Activated CD4-positive, CD25-positive, alpha-beta regulatory T cell treated with anti-CD3 and anti-CD28 coated beads, Interleukin-2, amount 50 U/mL, for 16 hours (primary cell): Measurements from ENCODE around the gene FOXC1.

Experiments used
- DNase-seq: peaks from one replicate; pipeline ENCODE4 v3.0.0-alpha.2; 2020; ENCODE audit warnings: low read depth, low spot score

Gene FOXC1

DNA sequence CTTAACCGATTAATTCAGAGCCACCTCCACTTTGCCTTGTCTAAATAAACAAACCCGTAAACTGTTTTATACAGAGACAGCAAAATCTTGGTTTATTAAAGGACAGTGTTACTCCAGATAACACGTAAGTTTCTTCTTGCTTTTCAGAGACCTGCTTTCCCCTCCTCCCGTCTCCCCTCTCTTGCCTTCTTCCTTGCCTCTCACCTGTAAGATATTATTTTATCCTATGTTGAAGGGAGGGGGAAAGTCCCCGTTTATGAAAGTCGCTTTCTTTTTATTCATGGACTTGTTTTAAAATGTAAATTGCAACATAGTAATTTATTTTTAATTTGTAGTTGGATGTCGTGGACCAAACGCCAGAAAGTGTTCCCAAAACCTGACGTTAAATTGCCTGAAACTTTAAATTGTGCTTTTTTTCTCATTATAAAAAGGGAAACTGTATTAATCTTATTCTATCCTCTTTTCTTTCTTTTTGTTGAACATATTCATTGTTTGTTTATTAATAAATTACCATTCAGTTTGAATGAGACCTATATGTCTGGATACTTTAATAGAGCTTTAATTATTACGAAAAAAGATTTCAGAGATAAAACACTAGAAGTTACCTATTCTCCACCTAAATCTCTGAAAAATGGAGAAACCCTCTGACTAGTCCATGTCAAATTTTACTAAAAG lies 2.7 kb downstream of the FOXC1 start:
- DNase-seq: no peak

DNA sequence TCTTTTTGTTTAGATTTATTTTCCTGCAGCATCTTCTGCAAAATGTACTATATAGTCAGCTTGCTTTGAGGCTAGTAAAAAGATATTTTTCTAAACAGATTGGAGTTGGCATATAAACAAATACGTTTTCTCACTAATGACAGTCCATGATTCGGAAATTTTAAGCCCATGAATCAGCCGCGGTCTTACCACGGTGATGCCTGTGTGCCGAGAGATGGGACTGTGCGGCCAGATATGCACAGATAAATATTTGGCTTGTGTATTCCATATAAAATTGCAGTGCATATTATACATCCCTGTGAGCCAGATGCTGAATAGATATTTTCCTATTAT lies 3.2 kb downstream of the FOXC1 start:
- no peak for DNase-seq

DNA sequence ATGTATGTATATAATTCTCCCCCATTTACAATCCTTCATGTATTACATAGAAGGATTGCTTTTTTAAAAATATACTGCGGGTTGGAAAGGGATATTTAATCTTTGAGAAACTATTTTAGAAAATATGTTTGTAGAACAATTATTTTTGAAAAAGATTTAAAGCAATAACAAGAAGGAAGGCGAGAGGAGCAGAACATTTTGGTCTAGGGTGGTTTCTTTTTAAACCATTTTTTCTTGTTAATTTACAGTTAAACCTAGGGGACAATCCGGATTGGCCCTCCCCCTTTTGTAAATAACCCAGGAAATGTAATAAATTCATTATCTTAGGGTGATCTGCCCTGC lies 3.6 kb downstream of the FOXC1 start:
- DNase-seq: no peak

DNA sequence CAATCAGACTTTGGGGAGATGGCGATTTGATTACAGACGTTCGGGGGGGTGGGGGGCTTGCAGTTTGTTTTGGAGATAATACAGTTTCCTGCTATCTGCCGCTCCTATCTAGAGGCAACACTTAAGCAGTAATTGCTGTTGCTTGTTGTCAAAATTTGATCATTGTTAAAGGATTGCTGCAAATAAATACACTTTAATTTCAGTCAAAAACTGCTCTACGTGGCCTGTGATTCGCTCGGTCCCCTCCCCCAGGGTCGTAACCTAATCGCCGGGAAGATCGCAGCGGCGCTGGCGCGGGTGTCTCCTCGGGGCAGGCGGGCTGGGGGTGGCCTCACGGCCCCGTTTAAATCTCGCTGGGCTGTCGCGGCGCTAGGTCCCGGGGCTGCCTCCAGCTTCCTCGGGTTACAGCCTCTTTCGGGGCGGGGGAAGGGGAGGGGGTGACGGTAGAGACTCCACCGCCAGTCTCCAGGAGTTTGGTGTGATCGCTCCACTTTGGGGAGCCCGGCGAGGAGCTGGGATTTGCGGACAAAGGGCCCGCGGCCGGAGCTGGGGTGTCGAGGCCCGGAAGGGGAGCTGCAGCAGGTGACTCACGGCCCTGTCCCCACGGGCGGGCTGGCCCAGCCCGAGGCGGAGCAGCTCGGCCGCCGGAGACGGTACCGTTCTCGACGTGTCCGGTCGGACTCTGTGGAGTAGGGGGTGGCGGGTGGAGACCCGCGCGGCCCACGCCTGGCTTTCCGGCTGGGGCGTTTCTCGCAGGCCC lies 4.2 kb downstream of the FOXC1 start:
- DNase-seq: no peak

DNA sequence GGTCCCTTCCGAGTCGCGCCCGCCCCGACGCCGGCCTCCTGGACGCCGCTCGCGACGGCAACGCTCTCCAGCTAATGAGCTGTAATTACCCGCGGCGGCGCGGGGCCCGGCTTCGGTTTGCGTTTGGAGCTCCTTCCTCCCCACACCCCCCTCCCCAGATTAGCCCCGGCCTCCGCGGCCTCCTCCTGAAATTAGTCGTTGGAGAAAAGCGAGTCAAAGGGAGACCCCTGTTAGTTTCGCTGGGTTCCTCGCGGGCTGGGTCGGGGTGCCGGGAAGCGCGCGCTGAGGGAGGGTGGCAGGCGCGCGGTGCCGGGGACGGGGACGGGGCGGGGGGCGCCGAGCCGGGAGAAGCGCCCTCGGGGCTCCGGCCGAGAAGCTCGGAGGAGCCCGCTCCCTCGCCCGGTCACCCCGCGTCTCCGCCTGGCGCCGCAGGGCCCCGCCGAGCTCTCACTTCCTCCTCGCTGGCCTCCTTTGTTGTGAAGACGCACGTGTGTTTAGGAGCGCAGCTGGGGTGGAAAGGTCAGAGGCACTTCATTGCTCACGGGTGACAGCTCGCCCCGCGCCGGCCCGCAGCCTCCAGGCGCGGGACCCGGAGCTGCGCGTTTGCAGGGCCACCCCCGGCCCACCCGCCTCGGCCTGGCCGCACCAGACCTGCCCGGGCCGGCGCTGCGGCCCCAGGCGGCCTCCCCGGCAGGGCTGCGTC lies 4.9 kb downstream of the FOXC1 start:
- no peak for DNase-seq

DNA sequence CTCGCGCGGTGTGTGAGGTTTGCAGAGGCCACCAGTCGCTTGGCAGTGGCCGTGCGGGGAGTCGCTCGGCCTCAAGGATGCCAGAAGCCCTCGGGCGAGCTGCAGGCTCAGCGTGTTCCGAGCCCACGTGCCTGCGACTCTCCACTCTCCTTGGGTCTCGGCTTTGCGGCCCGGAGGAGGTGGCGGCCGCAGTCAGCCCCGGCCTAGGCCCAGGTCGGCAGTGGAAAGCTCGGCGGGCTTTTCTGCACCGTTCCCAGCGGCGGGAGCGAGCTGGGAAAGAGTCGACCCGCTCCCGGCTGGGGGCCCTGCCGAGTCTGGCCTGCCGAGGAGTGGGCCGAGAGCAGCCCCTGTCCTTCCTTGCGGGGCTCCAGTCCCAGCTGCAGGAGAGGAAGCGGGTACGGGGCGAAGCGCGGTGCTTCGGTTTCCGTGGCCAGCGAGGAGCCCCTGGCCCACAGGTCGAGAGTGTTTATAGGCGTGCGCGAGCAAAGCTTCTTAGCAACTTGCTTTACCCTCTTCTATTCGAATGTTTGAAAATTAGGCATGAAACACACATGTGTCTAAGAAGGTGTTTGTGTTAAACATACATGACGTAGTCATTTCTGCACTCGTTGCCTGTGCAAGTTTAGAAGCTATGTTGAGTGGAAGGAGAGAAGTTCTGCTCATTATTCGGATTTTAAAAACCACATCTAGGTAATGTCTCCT lies 5.6 kb downstream of the FOXC1 start:
- DNase-seq: no peak

DNA sequence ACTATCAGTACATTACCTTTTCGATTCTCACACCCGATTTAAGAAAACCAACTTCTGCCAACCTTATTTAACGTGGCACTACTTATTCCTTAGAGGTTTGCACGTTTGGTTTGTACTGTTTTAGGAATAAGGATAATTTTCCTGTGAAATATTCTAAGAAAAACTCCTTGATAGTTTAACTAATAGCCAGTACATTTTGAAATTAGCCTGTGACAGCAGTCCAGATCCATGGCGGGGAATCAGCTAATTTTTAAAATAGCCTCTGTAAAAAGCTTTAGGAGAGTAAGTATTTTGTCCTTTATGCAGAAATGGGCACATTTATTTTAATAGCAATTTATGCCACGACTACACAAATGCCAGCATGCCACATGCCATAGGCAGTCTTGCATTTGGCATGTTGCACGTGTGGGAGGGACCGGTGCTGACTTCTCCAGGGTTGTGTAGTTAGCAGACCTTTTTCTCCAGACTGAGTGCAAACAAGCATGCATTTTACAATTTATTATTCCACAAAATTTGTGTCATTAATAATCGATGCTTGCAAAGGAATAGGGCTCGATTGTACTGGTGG lies 6.2 kb downstream of the FOXC1 start:
- no peak for DNase-seq

DNA sequence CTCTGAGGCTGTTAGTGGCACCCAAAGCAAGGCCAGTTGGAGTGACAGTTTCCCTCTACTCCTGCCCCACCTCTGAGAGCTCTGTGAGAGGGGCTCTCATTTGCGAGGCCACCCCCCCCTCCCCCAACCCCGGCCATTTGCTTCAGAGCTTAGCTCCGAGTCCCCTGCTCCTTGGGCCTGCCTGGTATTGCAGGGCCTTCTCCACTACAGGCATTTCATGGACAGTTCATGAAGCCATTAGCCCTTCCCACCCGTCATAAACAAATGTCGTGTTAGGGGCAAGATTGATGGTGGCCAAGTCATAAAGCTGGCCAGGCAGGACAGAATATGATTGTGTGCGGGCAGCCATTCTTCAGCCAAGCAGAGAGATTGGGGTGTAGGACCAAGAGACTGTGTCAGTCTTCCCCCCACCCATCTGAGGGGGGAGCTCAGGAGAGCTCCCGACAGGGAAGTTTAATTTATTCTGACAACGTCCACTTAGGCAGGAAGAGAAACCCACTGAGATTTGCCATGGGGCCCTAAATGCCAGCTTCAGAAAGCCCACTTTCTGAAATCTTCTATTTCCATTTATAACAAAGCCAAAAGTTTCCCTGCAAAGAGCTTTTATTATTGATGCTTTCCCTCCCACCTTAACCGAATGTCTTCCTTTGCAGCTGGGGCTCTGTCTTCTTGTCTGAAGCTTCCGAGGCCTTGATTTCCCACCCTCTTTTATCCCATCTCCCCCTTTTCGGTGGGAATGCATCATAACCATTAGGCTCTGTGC lies 7.2 kb downstream of the FOXC1 start:
- DNase-seq: no peak

DNA sequence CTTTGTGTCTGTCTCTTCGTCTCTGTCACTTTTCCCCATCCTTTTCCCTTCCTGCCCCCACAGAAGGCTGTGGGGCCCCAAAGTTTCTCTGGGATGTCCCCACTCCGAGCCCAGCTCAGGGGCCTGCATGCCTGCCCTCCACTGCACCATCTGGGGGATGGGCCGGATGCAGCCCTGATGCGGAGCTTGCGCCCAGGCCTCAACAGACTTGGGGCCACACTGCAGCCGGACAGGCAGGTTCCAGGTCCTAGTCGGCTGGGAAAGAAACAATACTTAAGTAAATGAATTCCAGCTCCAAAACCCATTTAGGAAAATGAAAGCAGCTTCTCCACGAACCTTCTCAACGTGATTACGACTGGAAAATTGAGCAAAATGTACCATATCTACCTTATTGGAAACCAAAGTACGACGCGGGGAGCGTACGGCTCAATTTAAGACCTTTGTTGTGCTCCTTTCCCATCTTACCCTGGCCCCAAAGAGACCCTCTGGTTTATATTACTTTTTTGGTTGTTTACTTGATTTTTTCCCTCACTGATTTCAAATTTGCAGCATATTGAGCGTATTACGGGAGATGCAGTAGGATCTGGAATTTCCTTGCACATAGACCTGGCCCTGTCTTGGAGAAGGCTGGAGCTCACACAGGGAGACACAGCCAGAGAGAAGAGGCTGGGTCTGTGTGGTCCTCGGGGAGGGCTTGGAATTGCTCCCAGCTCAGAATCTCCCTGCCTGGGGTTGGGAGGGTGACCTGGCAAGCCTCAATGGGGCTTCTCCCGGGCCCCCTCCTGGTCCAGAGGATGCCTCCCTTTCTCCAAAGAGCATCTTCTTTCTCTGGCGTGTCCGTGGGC lies 8.0 kb downstream of the FOXC1 start:
- DNase-seq: no peak

DNA sequence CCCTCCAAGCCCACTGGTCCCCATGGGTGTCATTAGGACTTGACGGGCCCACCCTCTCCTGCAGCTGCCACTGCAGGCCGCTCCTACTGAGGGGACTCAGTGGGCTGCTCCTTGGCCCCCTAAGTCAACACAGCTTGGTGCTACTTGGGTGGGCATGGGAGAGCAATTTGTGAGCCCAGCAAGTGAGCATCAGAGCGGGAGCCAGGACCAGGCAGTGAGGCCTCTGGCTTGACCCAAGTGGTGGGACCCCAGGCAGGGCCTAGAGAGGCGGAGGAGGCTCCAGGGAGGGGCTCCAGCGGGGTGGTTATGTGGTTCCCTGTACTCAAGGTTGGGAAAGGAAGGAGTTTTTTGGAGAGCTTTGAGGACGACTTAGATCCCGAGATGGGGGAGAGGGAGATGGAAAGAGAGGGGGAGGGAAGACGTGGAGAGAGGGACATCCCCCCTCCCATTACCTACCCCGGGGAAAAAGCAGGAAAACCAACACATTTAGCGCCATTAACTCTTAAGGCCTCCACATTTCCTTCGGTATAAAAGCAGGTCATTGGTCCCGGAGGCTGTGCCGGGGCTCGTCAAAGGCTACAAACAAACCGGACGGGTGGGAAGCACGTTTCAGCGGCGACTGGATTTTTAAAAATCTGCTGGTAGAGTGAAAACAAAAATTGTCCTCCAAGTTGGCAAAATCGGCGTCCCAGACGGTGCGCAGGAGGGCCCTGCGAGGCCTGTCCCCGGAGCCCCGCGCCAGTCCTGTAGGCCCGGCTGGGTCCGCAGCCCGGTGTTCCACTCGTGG lies 8.8 kb downstream of the FOXC1 start:
- no peak for DNase-seq

DNA sequence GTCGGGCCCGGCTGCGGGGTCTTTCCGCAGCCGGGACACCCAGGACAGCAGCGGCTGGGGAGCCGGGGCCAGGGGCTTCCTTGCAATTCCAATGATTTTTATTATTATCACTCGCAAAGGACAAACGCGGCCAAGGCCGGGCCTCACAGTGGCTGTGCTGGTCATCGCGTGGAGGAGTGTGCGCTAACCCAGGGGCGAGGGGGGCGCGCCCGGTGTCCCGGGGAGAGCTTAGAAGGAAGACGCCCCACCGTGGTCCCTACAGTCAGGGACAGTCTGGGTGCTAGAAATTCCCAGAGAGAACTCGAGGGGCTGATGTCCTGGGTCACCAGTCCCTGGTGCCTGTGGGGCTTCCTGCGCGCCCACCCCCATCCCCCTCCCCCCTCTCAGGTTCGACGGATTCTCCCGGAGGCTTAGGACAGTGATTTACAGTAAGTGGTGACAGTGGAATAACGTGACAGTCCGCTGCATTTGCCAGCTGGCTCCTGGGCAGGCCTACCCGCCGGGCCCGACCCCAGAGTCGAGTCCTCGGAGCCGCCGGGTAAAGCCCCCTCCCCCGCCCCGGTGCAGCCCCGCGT lies 9.5 kb downstream of the FOXC1 start:
- DNase-seq: no peak

DNA sequence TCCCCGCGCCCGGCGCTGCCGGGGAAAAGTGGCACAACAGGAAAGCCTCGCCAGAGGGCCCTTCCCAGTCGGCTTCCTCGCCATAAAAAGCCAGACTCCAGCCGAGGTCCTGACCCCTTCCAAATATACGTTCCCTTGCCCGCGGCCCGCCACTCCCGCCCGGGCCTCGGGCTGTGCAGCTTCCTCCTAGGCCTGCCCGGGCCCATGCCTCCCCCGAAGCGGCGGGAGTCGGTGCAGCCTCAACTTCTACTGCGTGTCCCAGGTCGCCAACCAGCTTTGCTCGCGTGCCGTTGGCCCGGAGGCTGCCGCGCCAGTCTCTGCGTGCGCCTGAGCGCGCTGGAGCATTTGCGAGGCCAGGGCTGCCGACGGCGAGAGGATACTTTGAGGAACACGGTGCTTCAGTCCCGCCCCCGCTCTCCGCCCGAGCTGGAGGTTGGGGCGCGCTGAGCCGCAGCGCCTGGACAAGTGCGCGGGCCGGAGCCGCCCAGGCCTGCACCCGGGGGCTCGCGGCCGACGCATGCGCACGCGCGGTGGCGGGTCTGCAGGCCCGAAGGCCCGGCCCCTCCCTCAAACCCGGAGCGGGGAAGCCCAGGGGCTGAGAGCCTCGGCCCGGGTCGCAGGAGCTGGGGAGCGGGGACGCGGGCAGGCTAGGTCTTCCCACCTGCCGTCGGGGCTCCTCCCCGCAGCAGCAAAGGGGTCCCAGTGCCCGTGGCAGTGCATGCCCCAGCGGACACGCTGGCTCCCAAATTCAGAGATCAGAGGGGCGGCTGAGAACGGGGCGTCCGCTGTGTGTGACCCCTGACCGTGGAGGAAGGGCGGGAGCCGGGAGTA lies 10.2 kb downstream of the FOXC1 start:
- no peak for DNase-seq

DNA sequence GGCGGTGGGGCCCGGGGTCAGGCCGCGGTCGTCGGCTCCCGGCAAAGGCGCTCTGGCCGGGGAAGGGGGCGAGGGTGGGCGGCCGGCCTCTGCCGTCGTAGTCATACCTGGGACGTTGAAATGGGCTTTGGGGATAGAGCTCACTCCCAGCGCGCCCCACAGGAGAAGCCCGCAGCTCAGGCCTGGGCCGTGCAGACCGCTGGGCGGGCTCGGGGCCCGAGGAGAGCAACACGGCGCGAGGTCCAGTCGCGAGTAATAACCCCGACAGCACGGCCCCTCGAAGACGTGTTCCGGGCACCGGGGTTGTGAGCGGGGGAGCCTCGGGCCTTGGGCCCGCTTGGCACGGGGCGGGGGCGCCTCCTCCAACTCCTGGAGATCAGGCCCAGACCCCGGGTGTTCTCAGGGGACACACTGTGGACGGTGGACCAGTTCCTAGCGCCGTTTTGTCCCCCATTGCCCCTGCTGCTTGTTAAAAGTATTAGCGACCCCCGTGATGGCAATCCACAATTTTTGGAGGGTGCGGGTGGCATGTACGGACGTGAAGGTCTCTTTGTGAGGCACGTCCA lies 10.9 kb downstream of the FOXC1 start:
- DNase-seq: no peak

DNA sequence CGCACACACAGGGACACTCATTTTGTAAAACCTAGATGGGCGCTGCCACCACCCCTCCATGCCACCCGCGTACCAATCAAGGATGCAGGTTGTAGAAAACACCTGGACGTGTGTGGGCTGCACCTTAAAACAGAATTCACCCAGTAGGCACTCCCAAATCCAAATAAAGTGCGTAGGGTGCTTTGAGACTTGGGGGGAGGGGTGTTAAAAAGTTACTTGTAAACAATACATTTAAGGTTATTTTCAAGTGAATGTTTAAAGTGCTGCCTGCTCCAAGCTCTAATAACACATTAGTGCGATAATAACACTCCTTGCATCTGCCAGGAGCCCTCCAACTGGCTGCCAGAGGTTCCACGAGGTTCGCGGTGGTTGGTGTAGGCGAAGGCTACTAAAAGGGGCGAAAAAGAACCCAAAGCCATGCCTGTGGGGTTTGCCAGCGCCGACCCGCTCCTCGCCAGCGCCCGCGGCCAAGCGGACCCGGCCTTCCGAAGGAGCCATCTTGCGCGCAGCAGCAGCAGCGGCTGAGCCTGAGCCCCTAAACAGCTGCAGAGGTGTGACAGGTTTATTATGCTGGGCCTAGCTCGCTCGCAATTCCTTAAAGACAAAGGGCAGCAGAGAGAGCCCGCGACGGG lies 11.5 kb downstream of the FOXC1 start:
- DNase-seq: no peak

DNA sequence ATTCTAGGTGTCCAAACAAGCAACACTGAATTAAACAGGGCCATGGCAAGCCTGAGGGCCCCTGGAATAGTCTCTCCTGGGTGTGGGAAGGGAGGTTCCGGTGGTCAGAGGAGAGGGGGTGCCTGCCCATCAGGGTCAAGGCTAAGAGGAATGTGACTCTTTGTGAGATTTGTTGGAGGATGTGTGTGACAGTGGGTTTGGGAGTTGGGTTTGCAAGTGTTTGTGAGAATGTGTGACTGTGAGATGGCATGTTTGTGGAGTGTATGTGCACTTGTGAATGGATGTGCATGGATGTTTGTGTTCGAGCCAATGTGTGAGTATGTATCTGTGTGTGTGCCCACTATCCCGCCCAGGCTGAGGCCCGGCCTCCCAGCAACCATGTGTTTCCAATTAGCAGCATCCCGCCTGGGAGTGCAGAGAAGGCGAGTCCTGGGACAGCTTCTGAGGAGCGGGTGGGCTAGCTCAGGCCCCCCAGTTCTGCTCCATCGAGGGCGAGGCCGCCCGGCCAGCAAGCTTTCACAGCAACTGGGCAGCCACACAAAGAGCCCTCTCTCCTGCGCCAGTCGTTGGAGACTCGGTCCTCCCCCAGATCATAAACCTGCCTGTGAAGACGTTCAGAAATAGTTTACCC lies 12.6 kb downstream of the FOXC1 start:
- DNase-seq: no peak

DNA sequence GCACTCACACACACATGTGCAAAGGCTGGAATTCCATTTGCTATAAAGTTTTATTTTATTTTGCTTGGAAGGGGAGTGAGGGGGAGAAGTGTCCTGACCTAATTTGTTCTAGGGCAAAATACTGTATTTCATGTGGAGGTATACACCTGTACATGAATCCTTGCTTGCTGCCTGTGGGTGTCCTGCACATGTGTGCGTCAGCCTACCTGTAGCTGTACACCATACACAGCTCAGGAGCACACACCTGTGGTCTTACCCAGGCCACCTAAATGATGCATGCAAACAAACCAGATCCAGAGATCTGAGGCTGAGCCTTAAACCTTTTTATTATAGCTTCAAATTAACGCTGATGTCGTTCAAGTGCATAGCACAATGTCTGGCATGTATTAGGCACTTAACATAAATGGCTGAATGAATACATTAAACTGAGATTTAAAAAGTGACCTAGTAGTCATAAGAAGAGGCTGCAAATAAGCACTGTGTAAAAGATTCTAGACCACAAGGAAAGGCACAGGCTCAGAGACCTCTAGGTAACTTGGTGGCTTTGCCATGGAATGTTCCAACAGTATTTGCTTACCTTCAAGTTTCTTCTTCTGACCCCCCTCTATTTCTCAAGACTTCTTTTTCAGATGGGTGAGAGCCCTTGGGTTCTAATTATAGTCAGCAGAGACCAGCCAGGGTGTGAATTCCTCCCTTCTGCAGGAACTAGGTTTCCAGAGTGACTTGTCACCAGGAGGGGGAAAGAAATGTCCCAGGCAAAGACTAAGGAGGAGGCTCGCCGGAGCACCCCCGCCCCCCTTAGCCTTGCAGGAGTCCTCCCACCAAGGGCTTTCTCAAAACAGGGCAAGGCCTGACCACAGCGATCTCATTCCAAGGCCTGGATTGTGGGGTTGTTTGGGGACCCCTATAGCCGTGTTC lies 13.4 kb downstream of the FOXC1 start:
- no peak for DNase-seq
